ENCODE data around the gene OR56A5. TPM values are rescaled to one million over a fixed set of nuclear protein-coding genes. Genes with fewer than 3 reads are reported as not detected.

OR56A5 gene
- total RNA-seq, 1 donor from 2014 or later = not detected

GRCh38 chr11:5938603-5938965 is 29.7 kb downstream of the OR56A5 start:
- intact Hi-C loops (cut with DNase I) = no loop called here
- DNase-seq (ENCODE audit: missing footprints) (no peak), ATAC-seq (no peak)

GRCh38 chr11:5937868-5938602 is 30.3 kb downstream of the OR56A5 start:
- intact Hi-C loops (cut with DNase I) = no loop called here
- ATAC-seq (no peak), DNase-seq (ENCODE audit: missing footprints) (no peak)

GRCh38 chr11:5933116-5933515 is 35.2 kb downstream of the OR56A5 start:
- DNase-seq (ENCODE audit: missing footprints) = no peak
- ATAC-seq = no peak
- intact Hi-C loops (cut with DNase I) = no loop called here

- ATAC-seq = no peak
- intact Hi-C loops (cut with DNase I) = no loop called here
- DNase-seq (ENCODE audit: missing footprints) = no peak
Measured at GRCh38 chr11:5932671-5933070, 35.6 kb downstream of the OR56A5 start.

- ATAC-seq (no peak), DNase-seq (ENCODE audit: missing footprints) (no peak)
- intact Hi-C loops (cut with DNase I) = no loop called here
Measured at GRCh38 chr11:5931061-5931460, 37.2 kb downstream of the OR56A5 start.

- intact Hi-C loops (cut with DNase I) = no loop called here
- DNase-seq (ENCODE audit: missing footprints) = no peak
- ATAC-seq = no peak
Measured at GRCh38 chr11:5930614-5931013, 37.7 kb downstream of the OR56A5 start.

GRCh38 chr11:5929571-5930368 is 38.5 kb downstream of the OR56A5 start:
- DNase-seq (ENCODE audit: missing footprints) = no peak
- intact Hi-C loops (cut with DNase I) = no loop called here
- no peak for ATAC-seq

- DNase-seq (ENCODE audit: missing footprints) = no peak
- no peak for ATAC-seq
- intact Hi-C loops (cut with DNase I) = no loop called here
Measured at GRCh38 chr11:5928811-5929210, 39.5 kb downstream of the OR56A5 start.

- intact Hi-C loops (cut with DNase I) = no loop called here
- DNase-seq (ENCODE audit: missing footprints) (no peak), ATAC-seq (no peak)
Measured at GRCh38 chr11:5928271-5928670, 40.0 kb downstream of the OR56A5 start.

- DNase-seq (ENCODE audit: missing footprints) = no peak
- ATAC-seq = no peak
- intact Hi-C loops (cut with DNase I) = no loop called here
Measured at GRCh38 chr11:5923794-5924193, 44.5 kb downstream of the OR56A5 start.

GRCh38 chr11:5923427-5923776 is 44.9 kb downstream of the OR56A5 start:
- no peak for DNase-seq (ENCODE audit: missing footprints)
- no peak for ATAC-seq
- intact Hi-C loops (cut with DNase I) = no loop called here

GRCh38 chr11:5922749-5923426 is 45.4 kb downstream of the OR56A5 start:
- DNase-seq (ENCODE audit: missing footprints) (no peak), ATAC-seq (no peak)
- intact Hi-C loops (cut with DNase I) = no loop called here

Other genes starting within 250 kb of the OR56A5 start
- gene OR56B1, start 232.0 kb downstream of the OR56A5 start, total RNA-seq = not detected
- not detected for gene OR52N4, start 214.3 kb downstream of the OR56A5 start, total RNA-seq
- gene OR52N5, start 185.1 kb downstream of the OR56A5 start, total RNA-seq = not detected
- not detected for gene OR52N1, start 177.2 kb downstream of the OR56A5 start, total RNA-seq
- not detected for gene OR52N2, start 159.6 kb downstream of the OR56A5 start, total RNA-seq
- gene OR52E6, start 126.6 kb downstream of the OR56A5 start, total RNA-seq = not detected
- gene OR52E8, start 110.8 kb downstream of the OR56A5 start, total RNA-seq = not detected
- gene OR52E4, start 87.9 kb downstream of the OR56A5 start, total RNA-seq = not detected
- gene OR52E5, start 75.3 kb downstream of the OR56A5 start, total RNA-seq = not detected
- gene OR56A3, start 26.2 kb downstream of the OR56A5 start, total RNA-seq = not detected
- not detected for gene OR52L1, start 18.5 kb upstream of the OR56A5 start, total RNA-seq
- gene OR56A4, start 38.5 kb upstream of the OR56A5 start, total RNA-seq = not detected
- gene OR56A1, start 62.3 kb upstream of the OR56A5 start, total RNA-seq = not detected
- not detected for gene OR56B4, start 139.2 kb upstream of the OR56A5 start, total RNA-seq
- not detected for gene OR52B2, start 201.8 kb upstream of the OR56A5 start, total RNA-seq
- not detected for gene OR52W1, start 230.7 kb upstream of the OR56A5 start, total RNA-seq
- not detected for gene C11orf42, start 237.1 kb upstream of the OR56A5 start, total RNA-seq